ENCODE measurements around the gene MYPN.

- TF ChIP-seq CTCF (IDR thresholded peaks at IDR 0.05): no peak
- TF ChIP-seq POLR2A (IDR thresholded peaks at IDR 0.05): no peak
These were observed 35.1 kb upstream of the MYPN start for GRCh38 chr10:68074031-68074774.

Measured in body of pancreas (tissue), 4 donors.